CD1c-positive myeloid dendritic cell (primary cell): Measurements from ENCODE around the gene GXYLT2.

Source experiments
- DNase-seq: peaks from one replicate; pipeline ENCODE4 v3.0.0-alpha.2; 2016; ENCODE audit errors: extremely low spot score

The GXYLT2 gene

DNA sequence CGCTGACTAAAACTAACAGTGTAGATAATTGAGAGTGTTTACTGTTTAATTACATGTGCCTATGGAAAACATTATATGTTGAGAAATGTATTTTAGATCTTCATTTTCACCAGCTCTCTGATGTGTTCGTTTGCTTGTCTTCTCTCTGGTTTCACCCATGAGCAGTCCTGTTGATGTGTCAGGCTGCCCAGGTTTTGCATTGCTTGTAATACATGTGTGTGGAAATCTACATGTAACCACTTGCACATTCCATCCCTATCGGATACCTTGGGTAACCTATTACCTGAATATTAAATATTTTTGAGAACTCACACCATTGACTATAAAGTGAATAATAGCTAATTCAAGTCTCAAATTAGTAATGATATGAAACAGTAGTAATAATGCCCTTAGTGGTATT lies 121.9 kb downstream of the GXYLT2 start:
- no peak for DNase-seq

DNA sequence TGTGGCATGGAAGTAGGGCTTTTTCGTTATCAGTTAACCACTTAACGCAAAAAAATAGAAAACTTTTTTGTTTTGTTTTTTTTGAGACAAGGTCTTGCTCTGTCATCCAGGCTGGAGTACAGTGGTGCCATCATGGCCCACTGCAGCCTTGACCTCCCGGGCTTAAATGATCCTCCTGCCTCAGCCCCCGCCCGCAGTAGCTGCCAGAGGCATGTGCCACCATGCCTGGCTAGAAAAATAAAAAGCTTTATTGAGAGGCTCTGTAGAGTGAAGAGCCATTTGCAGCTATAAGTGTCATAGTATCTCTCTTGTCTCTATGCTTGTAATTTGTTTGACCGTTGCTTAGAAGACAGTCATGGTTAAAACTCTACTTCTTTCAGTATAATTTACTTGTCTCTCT lies 122.3 kb downstream of the GXYLT2 start:
- no peak for DNase-seq

DNA sequence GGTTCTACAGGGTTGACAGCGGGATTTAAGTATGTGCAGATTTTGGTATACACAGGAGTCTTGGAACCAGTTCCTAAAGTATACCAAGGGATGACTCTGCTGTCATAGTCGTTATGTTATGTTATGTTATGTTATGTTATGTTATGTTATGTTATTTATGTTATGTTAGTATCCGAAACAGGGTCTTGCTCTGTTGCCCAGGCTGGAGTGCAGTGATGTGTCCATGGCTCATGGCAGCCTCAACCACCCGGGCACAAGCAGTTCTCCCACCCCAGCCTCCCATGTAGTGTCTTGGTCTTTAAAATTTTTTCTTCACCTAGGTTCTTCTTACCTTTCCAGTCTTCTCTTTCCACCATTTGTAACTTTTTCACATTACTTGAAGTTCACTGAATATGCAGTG lies 130.5 kb downstream of the GXYLT2 start:
- DNase-seq, result no peak

DNA sequence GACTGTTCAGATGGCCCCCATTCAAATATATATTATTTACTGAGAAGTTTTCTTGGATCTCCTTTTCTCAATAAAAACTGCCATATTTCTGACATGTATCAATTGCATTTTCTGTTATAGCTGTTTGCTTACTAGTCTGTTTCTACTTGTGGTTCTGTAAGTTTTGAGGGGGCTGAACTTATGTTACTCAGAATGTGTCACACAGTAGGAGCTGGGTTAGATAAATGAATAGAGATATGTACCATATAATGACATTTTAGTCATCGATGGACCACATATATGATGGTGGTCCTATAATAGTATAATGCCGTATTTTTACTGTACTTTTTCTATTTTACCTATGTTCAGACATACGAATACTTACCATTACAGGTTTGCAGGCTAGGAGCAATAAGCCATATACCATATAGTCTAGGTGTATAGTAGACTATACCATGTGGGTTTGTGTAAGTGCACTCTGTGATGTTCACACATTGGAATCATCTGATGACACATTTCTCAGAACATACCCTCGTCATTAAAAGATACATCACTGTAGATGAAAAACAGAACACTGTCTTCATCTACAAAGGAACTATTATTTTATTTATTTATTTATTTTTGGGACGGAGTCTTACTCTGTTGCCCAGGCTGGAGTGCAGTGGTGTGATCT lies 131.1 kb downstream of the GXYLT2 start:
- DNase-seq, result no peak

DNA sequence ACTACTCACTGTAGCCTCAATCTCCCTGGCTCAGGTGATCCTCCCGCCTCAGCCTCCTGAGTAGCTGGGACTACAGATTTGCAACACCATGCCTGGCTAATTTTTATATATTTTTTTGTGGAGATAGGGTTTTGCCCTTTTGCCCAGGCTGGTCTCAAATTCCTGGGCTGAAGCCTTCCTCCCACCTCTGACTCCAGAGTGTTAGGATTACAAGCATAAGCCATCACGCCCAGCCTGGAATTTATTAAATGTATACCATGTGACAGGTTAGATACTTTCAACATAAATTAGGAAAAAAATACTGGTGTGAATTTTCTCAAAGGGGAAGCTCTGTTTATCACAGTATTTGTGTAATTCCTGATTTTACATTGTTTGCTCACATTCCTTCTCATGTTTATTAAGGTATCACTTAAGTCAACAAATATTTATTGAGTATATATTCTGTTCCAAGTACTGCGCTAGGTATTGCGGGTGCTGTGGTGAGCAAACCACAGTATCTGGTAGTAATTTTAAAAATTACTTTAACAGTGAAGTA lies 133.5 kb downstream of the GXYLT2 start:
- DNase-seq, result no peak

DNA sequence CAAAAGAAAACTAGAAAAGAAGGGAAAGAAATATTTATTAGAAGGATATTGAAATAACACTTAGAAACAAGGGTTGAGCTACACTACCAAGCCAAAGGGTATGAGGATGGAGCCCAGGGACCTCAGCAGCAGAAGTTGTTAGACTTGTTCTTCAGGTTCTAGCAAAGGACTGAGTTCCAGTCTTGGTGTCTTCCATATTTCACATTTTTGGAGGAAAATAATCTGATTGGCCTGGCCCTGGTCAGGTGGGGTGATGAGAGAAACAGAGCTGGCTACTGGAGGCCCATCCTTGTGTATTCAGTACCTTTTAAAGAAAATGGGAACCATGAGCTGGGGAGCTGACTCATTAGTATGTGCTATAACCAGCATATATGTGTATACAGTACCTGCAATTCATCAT lies 137.0 kb downstream of the GXYLT2 start:
- DNase-seq, result no peak

DNA sequence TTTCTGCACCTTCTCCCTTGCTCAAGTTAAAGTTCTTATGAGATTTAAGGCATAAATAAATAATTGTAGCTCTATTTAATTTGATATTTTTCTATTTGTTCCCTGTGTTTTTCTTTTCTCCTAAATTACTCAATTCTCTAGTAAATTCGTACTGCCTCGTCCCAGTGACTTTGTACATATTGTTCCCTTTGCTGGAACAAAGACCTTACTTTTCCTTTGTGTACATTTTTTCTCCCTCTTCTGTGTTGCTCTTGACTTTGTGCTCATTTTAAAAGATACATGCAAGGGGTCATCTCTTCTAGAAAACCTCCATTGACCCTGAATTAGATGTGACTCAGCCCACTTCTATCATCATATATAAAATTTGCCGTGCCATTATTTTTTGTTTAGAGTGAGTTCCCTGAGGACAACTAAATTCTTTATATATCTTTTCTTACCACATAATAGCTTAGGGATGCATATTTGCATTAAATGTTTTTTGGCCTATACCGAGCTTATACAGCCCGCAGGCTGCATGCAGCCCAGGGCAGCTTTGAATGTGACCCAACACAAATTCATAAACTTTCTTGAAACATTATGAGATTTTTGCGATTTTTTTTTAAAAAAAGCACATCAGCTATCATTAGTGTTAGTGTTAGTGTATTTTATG lies 138.4 kb downstream of the GXYLT2 start:
- no peak for DNase-seq
